Loucy (cell line): Measurements from ENCODE around the gene APLP2.

Source experiments
- CTCF ChIP-seq: fragments of 200-600 bp; sonication (generic); conservative IDR thresholded peaks from 2 replicates; pipeline ENCODE4 v1.5.1; 2014; ENCODE audit warnings: mild to moderate bottlenecking, antibody characterized with exemption, low read length
- EZH2phosphoT487 ChIP-seq: fragments of 200-600 bp; IDR thresholded peaks from 2 replicates; pipeline ENCODE4 v1.6.1; 2018; ENCODE audit warnings: antibody characterized with exemption, mild to moderate bottlenecking, moderate library complexity, borderline replicate concordance

GRCh38 chr11:130031945-130032344 is 37.7 kb upstream of the APLP2 start:
- TF ChIP-seq CTCF, result no peak
- no peak for TF ChIP-seq EZH2phosphoT487
